Activated CD4-positive, alpha-beta T cell treated with anti-CD3 and anti-CD28 coated beads for 1 hour (primary cell): ENCODE data around the gene SLC9A7.
"Not testable (repeated sequence)": the region's sequence is repeated elsewhere in the genome, so short reads cannot be mapped to it uniquely, and the experiment has no call there.

Experiments
- DNase-seq: peaks from one replicate; pipeline ENCODE4 v3.0.0-alpha.2; 2020

SLC9A7 gene

GRCh38 chrX:46750889-46751288 lies 8.0 kb downstream of the SLC9A7 start:
- no peak for DNase-seq

- DNase-seq: no peak
Observed at GRCh38 chrX:46744009-46744408, 14.9 kb downstream of the SLC9A7 start.

GRCh38 chrX:46743046-46743445 lies 15.9 kb downstream of the SLC9A7 start:
- DNase-seq: no peak

DNA sequence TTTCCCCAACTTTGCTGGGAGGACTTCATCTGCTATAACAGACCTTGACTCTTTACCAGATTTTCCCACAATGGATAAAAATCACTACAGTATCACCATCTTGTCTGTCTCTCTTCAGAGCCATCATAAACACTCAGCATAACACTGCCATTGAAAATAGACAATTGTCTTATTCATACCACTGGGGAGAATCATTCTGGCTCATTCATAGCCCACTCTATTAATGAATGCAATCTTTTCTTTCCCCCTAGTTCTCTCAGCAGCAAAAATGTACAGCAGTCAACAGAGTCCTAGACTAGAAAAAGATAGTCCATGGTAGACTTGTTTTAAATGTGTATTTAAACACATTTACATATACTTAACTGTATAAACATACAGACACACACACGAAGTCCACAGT lies 19.2 kb downstream of the SLC9A7 start:
- no peak for DNase-seq

DNA sequence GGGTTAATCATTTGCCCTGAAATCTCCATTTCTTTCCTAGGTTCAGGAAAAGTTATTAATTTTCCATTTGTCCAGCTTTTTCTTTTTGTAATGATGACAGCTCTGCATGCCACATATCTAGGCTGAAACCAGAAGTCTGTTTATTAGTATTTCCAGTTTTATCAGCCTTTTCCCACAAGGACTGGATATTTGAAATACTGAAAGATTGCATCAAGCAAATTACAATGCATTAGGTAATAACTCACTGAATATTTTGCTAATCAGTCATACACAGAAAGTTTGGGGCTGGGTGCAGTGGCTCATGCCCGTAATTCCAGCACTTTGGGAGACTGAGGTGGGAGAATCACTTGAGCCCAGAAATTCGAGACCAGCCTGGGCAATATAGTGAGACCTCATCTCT lies 21.5 kb downstream of the SLC9A7 start:
- no peak for DNase-seq

DNA sequence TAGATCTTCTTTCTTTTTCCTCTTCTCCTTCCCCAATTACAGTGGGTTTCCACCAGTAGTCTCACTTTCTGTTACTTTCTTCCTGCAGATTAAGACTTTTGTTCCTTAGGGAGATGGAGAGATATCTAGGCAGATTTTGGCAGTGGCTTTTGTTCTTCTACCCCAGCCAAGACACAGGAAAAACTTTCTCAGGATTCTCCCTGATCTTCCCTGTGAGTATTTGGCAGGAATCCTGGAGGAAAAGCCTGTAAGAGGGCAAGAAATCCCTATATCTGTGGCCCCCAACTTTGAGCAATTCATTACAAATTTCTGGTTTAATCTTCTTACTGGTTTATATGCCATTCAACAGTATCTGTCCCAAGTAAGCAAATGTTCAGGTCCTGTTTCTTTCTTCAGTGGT lies 21.9 kb downstream of the SLC9A7 start:
- DNase-seq: no peak

GRCh38 chrX:46735622-46736021 lies 23.3 kb downstream of the SLC9A7 start:
- DNase-seq: no peak

DNA sequence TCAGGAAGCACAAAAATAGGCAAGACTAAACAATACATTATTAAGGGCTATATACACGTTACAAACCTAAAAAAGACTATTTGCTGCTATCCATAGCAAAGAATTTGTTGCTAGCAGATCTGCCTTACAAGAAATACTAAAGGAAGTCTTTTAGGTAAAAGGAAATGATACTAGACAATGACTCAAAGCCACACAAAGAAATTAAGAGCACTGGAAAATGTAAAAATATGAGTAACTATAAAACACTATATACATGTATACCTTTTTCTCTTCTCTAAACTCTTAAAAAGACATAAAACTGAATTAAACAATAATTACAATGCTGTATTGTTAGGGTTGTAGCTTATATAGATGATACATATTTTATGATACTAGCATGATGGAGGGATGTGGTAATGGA lies 25.7 kb downstream of the SLC9A7 start:
- no peak for DNase-seq

GRCh38 chrX:46730765-46731164 lies 28.2 kb downstream of the SLC9A7 start:
- no peak for DNase-seq

- DNase-seq: no peak
Observed at GRCh38 chrX:46727441-46727840, 31.5 kb downstream of the SLC9A7 start.

DNA sequence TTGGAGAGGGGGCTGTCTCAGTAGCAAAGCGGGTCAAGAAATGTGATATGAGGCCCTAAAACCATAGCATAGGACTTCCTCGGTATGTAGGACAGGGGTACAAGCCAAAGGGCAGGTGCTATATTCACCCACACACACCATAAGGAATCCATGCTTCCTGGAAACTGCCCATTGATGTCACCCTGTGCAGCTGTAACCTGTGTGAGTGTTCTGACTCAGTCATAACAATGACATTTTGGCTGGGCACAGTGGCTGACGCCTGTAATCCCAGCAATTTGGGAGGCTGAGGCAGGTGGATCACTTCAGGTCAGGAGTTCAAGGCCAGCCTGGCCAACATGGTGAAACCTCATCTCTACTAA lies 35.4 kb downstream of the SLC9A7 start:
- not testable (repeated sequence) for DNase-seq

GRCh38 chrX:46722742-46723568 lies 36.0 kb downstream of the SLC9A7 start:
- DNase-seq: no peak

- no peak for DNase-seq
Observed at GRCh38 chrX:46716796-46717195, 42.1 kb downstream of the SLC9A7 start.

GRCh38 chrX:46715997-46716396 lies 42.9 kb downstream of the SLC9A7 start:
- no peak for DNase-seq

- DNase-seq: no peak
Observed at GRCh38 chrX:46715530-46715929, 43.4 kb downstream of the SLC9A7 start.

- DNase-seq: no peak
Observed at GRCh38 chrX:46713672-46714490, 45.0 kb downstream of the SLC9A7 start.

GRCh38 chrX:46712764-46713163 lies 46.2 kb downstream of the SLC9A7 start:
- no peak for DNase-seq

GRCh38 chrX:46710927-46711623 lies 47.8 kb downstream of the SLC9A7 start:
- DNase-seq: no peak

- no peak for DNase-seq
Observed at GRCh38 chrX:46710425-46710824, 48.5 kb downstream of the SLC9A7 start.

DNA sequence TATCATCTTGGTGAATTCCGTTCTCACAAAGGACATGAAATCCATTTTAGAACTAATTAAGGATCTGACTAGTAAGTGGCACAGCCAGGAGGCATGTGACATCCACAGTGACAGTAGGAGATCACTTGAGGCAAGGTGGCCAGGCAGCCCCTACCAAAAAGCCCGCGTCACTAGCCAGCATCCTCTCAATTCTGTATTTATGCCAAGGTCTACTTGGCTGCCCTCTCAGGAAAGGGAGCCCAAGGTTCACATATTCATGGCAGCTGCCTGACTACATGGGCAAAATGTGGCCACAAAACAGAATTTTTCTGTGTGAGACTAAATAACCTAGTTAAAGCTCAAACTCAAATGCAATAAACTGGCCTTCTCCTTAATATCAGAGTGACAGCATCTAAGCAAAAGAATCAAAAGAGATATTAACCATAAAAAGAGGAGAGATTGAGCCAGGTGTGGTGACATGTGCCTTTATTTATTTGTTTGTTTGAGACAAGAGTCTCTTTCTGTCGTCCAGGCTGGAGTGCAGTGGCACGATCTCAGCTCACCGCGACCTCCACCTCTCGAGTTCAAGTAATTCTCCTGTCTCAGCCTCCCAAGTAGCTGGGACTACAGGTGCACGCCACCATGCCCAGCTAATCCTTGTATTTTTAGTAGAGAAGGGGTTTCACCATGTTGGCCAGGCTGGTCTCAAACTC lies 51.5 kb downstream of the SLC9A7 start:
- DNase-seq: no peak

GRCh38 chrX:46704767-46705386 lies 54.0 kb downstream of the SLC9A7 start:
- DNase-seq: no peak

GRCh38 chrX:46703980-46704379 lies 54.9 kb downstream of the SLC9A7 start:
- no peak for DNase-seq

- DNase-seq: no peak
Observed at GRCh38 chrX:46698691-46699090, 60.2 kb downstream of the SLC9A7 start.
